ENCODE results near the gene FAM72B. TPM values are rescaled to one million over a fixed set of nuclear protein-coding genes. Genes with fewer than 3 reads are reported as not detected.
"Not testable (repeated sequence)": the region's sequence is repeated elsewhere in the genome, so short reads cannot be mapped to it uniquely, and the experiment has no call there.

Gene FAM72B
- total RNA-seq, 1 experiment from 2014 or later = 15.2 TPM

GRCh38 chr1:121131494-121131893, 52.6 kb downstream of the FAM72B start:
- not testable (repeated sequence) for H3K27ac ChIP-seq; H3K4me1 ChIP-seq; H3K36me3 ChIP-seq; H3K9me3 ChIP-seq (replicated peaks); H3K4me3 ChIP-seq; DNase-seq; H3K27me3 ChIP-seq

DNA sequence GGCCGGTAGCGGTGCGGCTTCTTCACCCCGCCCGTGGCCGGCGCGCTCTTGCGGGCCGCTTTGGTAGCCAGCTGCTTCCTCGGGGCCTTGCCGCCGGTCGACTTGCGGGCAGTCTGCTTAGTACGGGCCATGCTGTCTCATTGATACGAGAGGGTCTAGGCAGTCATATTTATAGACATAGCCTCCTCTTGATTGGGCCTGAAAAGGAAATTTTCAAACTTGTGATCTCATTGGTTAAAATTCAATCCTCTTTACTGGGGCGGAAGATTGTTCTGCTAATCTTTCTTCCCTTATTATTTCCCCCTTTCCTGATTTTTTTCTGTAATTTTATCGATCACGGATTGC, 65.7 kb downstream of the FAM72B start:
- H3K27ac ChIP-seq; H3K36me3 ChIP-seq; H3K4me3 ChIP-seq; H3K9me3 ChIP-seq (replicated peaks); H3K4me1 ChIP-seq; H3K27me3 ChIP-seq; DNase-seq: not testable (repeated sequence)

Other genes with a start within 250 kb of the FAM72B start
- 21.0 and 21.6 TPM in 2 replicates for gene SRGAP2C, start 635 bp upstream of the FAM72B start, total RNA-seq (2014; rRNA removed; shearing (Covaris generic))